HG02970 (cell line): ENCODE results near the gene CMBL.
A peak's percentile ranks its signal among the peaks of the same experiment; 100 is the strongest.
"Not testable (repeated sequence)": the region's sequence is repeated elsewhere in the genome, so short reads cannot be mapped to it uniquely, and the experiment has no call there.

Experiments used
- ATAC-seq: cut with Tn5 transposase; IDR thresholded peaks from one replicate; pipeline ENCODE4 v1.9.1; 2021; ENCODE audit warnings: mild to moderate bottlenecking, moderate library complexity, moderate number of reproducible peaks; ENCODE audit not compliant: unreplicated experiment, low FRiP score

The CMBL gene

DNA sequence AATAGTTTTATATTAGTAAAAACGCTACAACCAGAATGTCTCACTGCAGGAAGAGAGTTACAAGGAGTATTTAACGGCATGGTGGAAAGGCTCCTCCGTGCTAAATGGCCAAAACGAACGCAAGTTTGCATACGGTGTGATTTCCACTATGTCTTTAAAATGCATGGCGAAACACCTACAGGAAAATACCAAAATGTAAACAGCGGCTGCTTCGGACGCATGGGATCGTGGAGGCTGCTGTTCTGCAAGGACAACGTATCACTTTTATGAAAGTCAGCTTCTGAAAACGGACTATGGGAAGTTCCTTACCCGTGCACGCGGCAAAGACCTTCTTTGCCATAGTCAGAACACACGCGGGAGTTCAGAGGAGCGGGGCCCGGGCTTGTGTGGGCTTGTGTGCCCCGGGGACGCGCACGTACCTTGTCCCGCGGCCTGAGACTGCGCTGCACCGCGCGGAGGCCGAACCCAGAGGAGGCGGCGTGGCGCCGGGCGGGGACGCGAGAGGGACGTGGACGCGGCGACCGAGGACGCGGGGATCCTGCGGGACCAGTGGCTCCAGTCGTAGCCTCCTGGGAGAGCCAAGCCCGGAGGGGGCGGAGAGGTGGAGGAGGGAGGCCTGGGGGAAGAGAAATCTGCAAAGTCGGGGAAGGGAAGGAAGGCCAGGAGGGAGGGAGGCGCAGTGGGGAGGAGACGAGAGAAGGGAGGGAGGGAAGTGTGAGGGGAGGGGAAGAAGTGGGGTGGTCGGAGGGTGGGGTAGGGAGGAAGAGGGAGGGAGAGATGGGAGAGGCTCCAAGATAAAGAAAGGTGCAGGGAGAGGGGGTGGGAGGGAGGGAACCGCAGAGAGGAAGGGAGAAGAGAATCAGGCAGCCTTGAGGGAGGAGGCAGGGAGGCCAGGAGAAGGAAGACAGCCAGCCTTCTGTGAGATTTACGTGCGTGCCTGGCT is at the start of gene CMBL:
CMBL (minus strand) TSS at position 697 of the 943 bp plus-strand sequence. CDS start 17,140 bp downstream, outside the sequence.
- peak; percentile 65 for ATAC-seq

DNA sequence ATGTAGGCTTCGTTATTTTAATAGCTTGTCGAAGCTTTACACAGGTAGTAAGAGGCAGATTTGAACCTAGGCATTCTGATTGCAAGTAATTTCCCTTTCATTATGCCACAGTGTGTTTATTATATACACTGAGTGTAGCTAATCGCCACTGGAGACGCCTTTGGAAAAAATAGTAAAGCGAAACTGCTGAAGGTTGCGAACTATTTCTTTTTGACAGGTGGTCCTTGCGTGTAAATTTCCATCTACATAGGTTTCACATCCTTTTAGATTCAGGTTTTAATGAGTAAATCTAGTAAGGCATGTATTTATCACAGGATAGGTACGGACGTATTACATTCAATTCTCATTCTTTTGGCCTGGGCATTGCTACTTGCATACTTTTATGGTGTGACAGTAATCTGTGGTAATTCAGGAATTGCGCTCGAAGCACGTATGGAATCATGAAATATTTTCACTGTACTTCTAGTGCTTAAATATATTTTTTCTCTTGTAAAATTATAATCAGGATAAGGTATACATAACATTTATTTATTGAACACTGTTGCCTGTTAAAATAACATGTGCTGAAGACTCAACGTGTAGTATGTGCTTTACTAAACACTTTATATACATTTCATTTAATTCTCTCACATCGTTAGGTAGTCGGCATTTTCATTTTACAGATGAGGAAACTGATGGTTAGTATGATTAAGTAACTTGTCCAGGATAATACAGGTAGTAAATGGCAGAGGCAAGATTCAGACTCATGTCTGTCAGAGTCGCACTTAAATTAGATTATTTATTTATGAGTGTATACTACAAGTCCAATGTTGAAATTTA is 47.6 kb upstream of the CMBL start:
- ATAC-seq = no peak

DNA sequence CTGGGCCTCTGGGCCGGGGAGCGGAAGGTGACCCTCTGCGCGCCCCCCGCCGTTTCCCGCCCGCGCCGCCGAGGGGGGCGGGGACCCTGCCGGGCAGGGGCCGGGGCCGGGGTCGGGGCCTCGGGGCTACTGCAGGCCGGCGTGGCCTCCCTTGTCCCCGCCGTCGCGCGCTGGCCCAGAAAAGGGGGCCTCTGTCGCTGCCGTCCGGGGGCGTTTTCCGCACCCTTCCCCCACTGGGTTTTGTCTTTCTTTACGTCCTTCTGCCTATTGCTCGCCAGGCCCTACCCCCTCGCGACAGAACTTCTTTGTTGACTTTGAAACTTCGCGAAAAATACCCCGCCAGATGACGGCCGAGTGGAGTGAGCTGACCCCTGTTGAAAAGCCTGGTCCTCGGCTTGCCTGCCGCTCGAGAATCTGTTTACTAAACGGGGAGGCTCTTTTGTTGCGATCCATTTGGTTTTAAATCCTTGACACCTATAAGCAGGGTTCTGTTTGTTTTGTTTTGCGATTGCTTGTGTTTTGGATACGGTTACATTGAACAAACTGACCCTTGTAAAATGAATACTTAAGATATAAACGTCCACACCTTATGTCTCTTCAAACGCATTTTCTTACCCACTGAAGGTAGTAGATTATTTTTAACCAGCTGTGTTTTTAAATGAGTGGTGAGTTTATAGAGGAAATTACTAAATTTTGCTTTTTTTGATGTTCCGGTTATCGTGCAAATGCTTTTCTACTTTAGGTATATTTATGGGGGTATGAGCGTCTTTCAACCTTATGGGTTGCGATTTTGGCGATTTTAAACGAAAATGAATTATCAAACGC is 46.6 kb upstream of the CMBL start:
- peak; percentile 17 for ATAC-seq

DNA sequence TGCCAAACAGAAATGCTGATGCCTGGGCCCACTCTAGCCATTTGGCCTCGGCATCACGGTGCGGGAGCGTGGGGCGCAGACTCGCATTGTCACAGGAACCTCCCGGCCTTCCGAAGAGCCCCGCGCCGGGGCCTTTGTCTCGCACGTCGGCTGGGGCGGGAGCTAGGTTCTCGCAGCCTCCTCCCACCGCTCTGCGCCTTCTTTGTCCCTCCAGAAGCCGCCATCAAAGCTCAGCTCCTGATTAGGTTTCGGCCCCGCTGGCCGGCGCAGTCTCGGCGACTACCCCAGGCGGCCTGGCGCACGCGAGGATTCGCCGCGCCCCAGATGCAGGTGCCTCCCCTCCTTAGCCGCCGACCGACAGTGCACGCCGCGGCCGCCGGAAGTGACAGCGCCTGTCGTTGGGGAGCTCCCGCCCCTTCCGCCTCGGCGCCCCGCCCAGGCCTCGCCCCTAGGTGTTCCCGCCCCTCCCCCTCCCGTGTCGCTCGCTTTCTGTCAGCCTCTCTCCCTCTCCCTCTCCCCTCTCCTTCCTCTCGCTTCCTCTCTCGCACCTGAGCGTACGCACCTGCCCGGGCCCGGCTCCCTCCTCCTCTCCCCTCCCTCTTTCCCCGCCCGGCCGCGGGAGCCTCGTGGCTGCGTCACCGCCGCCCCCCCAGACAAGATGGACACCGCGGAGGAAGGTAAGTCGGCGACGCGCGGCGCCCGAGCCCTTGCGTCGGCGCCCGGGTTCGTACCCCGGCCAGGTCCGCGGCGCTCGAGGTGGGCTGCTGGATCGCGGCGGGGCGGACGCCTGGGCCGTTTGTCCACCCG is 45.7 kb upstream of the CMBL start, which contains the start of gene MARCHF6:
MARCHF6 (plus strand) TSS at position 455 of the 807 bp plus-strand sequence; CDS start at position 659, 204 bp downstream.
- peak; percentile 84 for ATAC-seq

DNA sequence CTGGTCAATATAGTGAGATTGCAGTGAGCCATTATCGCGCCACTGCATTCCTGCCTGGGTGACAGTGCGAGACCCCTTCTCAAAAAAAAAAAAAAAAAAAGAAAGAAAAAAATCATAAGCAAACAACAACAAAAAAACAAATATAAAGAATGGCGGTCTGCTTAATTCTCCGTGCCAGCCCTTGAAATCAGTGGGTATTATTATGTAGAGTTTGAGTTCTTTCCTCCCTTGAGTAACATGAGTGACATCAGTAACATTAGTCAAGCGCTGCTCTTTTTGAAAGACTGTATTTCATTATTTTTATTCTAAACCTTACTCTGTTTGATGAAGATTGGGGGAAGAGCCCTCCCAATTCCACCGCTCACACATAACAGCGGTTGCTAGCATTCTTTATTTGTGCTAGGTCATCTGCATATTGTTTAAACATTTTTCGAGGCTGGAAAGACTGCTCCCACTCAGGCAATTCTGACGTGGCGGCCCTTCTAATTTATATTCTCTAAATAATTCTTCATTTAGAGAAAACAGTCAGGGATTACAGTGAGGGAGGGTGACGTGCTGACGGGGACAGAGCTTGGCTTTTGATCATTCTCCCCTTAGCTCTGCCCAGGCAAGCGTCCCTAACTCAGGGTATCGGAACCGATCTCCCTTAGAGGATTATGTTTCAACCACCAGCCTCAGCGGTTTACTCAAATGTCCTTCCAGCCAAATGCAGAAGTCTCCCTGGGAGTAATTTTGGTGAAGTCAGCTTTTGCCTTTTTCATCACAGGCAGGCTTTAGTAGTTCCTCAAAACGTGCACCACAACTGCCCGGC is 44.9 kb upstream of the CMBL start:
- no peak for ATAC-seq

DNA sequence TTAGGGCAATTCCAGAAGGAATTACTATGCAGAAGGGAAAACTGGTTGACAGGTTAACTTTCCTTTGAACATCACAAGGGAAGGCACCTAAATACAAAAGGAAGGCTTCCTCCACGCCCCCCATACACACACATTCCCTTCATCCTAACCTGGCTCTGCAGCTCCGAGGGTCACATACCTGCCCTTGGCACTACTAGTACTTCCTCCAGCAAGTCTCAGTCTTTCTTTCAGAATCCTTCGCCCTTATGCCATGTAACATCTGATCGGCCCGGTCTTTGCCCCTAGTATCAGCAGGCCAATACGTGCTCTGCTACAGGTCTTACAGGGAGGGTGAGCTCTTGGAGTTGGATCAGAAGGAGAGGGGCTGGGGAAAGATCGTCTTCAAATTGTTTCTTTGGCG is 44.2 kb upstream of the CMBL start:
- ATAC-seq = no peak

DNA sequence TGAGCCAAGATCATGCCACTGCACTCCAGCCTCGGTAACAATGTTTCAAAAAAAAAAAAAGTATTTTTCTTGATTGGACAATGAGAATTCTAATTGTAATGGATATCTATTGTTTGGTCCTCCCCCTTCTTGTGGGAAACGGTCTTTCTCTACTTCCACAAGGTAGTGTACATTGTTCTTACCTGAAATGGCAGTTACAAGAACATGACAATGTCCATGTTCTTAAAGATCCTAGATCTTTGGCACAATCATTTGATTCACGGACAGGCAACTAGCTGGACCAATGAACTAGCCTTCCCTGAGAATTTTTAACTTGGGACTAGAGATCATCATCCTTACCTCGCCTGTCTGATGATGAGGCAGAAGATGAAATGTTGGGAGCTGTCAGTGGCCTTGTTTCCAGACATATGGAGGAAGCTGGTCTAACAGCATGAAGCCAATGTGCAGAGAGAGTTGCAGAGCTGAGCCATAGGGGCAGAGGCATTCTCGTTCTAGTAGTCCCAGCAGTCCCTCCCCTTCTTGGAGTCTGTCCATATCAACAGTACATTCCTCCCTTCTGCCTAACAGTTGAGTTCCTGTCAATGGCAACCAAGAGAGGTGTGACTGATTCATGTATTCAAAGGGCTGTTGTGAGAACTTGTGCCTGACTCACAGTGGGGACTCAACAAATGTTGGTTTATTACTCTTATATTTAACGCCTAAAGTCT is 43.6 kb upstream of the CMBL start:
- no peak for ATAC-seq

DNA sequence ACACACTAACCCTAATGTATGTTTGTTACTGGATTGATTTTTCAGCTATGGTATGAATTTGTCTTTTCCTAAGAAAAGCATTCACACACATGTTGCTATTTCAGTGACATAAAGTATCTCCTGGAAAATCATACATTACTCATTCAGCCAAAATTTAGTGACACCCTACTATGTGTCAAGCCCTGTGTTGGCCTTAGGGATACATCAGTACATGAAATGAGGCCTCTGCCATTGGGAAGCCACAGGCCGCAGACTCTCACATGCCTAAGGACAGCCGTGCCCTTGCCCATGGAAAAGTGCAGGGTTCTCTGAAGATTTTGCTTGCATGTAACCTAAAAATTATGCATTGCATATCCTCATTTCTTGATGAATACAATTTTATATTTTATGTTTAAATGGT is 40.6 kb upstream of the CMBL start:
- ATAC-seq = no peak

DNA sequence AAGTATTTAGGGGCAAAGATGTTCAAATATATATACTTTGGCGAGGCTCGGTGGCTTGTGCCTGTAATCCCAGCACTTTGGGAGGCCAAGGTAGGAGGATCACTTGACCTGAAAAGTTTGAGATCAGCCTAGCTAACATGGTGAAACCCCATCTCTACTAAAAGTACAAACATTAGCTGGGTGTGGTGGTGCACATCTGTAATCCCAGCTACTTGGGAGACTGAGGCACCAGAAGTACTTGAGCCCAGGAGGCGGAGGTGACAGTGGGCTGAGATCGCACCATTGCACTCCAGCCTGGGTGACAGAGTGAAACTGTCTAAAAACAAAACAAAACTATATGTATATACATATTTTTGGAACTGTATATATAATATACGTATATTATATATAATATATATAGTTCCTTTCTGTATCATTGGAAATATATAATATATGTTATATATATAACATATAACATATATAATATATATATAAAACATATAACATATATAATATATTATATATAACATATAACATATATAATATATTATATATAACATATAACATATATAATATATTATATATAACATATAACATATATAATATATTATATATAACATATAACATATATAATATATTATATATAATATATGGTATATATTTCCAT is 36.9 kb upstream of the CMBL start:
- ATAC-seq = not testable (repeated sequence)

DNA sequence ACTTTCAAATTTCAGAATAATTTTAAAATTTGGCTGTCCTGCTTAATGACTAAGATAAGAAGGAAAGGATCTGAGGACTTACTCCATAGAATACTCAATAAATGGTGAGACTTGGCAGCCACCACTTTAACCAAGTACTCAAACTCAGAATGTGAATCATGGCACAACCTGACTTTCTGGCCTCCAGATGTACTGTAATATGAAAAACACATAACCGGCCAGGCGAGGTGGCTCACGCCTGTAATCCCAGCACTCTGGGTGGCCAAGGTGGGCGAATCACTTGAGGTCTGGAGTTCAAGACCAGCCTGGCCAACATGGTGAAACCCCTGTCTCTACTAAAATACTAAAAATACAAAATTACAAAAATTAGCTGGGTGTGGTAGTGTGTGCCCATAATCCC is 35.8 kb upstream of the CMBL start:
- no peak for ATAC-seq

DNA sequence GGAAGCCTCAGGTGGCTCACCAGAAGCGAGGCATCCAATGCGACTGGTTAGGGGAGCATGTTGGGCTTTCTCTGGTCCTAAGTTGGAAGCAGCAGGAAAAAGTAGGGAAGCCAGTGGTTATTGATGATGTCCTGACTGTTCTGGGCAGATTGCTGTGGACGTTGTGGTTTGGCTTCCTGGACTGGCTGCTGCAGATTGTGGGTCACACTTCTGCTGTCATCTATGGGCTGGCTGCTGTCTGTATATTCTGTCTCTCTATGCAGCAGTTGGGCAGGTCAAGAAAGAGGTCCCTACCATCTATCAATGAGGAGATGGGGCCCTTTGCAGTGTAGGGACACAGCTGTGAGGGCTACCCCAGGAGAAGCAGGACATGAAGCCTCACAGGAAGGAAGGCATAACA is 32.3 kb upstream of the CMBL start:
- no peak for ATAC-seq

DNA sequence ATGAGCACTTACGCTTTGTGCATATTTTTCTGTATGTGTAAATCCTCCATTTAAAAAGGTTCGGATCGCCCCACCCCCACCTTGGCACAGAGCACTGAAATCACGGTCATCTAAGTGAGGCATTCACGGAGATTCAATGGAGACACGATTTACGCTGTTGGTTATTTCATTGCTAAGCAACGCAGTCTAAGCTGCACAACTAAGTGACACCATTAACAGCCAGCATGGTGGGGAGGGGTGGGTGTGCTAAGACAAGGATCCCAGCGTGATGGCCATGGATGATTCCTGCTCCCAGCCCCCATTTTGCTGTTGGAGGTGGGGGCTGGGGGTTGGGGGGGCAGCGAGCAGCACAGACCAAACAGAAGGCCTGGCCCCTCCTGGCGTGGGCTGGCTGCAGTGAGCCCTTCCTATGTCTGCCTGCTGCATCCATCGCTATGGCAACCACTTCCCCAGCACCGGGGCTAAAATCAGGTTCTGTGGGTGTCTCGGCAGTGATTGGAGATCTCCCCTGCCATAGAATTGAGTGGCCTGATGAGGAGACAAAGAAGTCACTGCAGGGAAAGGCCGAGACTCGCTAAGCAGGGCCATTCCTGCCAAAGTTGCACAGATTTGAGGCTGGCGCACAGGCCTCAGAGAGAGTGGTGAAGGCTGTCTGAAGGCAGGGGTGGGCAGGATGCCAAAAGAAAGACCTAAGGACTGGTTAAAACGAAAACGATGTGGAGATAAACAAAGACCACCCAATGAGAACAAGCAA is 31.5 kb upstream of the CMBL start:
- no peak for ATAC-seq

DNA sequence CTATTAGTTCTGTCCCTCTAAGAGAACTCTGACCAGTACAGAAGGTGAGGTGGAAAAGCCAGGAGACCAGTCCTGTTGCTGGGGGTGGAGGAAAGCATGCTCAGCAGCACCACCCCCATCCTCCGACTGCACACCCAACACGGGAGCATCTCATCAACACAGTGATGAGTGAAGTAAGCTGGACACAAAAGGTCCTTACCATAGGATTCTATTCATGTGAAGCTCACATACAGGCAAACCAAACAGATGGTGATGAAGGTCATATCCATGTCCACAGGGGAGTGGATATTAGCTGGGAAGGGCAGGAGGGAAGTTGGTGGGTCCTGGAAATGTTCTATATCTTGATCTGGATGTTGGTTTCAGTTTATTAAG is 31.0 kb upstream of the CMBL start:
- ATAC-seq = no peak

DNA sequence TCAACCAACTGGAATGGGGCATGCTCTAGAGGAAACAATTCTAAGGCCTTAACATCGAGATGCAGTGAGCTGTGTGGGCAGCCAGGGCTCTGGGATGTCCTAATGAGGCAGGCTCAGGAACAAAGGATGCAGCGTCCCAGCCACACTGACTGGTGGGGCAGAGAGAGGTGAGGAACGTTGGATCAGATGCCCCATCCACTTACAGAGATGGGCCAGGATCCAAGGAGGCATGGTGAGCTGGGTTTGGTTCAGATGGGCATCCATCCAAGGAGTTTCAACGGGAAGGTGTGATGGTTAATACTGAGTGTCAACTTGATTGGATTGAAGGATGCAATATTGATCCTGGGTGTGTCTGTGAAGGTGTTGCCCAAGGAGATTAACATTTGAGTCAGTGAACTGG is 30.3 kb upstream of the CMBL start:
- ATAC-seq = no peak

DNA sequence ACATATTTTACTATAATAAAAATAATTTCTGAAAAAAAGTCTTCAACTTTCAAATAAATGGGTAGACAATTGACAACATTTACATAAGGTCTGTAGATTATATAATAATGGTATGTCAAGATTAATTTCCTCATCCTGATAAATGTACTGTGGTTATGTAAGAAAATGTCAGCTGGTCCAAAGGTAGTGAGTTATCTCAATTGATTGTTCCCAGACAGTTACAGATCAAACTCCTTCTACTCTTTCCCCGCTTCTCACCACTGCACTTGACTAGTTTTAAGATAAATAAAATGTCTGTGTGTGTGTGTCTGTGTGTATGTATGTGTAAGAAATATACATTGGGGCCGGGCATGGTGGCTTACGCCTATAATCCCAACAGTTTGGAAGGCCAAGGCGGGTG is 29.4 kb upstream of the CMBL start:
- no peak for ATAC-seq

DNA sequence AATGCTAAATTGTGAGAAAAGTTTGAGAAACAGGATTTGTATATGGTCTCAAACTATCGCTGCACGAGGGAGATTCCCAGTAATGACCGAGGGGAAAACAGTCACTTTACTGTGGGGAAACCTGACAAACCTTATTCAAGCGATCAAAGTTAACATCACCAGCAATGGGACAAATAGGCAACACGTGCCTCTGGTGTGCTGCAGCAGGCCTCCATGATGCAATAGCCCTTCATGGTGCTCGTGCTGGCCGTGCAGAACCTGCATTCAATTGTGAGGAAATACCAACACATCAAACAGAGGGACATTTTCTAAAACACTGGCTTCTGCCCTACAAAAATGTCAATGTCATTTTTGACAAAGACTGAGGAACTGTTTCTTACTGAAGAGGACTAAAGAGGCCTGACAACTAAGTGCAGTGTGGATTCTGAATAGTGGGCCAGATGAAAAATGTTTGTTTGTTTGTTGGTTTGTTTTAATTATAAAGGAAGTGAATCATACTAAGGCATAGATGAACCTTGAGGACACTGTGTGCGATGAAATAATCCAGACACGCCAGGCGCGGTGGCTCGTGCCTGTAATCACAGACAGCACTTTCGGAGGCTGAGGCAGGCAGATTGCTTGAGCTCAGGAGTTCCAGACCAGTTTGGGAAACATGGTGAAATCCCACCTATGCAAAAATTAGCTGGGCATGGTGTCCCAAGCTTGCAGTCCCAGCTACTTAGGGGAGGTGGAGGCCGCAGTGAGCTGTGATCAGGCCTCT is 28.2 kb upstream of the CMBL start:
- no peak for ATAC-seq
